Liver (tissue), 9 donors: ENCODE data around the gene TLL2. TPM values are rescaled to one million over a fixed set of nuclear protein-coding genes. Genes with fewer than 3 reads are reported as not detected.

ENCODE experiments used
- DNase-seq: peaks from one replicate; pipeline ENCODE4 v3.0.0-alpha.2; 2017; ENCODE audit warnings: low spot score
- H3K27ac ChIP-seq, 2 donors: one replicate each; pipeline ENCODE4 v1.7.0; 2013; ENCODE audit warnings: inconsistent platforms in 2 of 2, low read length in 2 of 2, control low read depth in 1 of 2, low read depth in 1 of 2, mild to moderate bottlenecking in 1 of 2
- H3K27me3 ChIP-seq, 4 donors: one replicate each; pipeline versions ENCODE4 v1.6.1 to v1.7.0; 2013; ENCODE audit warnings: low read length in 3 of 4, inconsistent platforms in 1 of 4, mild to moderate bottlenecking in 1 of 4, moderate library complexity in 1 of 4; ENCODE audit not compliant: control insufficient read depth in 4 of 4, insufficient read depth in 4 of 4
- H3K36me3 ChIP-seq, 4 donors: one replicate each; pipeline versions ENCODE4 v1.6.1 to v1.7.0; 2013; ENCODE audit warnings: low read length in 3 of 4, mild to moderate bottlenecking in 3 of 4, low read depth in 1 of 4, moderate library complexity in 1 of 4; ENCODE audit not compliant: control insufficient read depth in 4 of 4, insufficient read depth in 3 of 4
- H3K4me1 ChIP-seq, 4 donors: one replicate each; pipeline versions ENCODE4 v1.6.1 to v1.7.0; 2013; ENCODE audit warnings: low read length in 3 of 4, mild to moderate bottlenecking in 3 of 4, moderate library complexity in 1 of 4; ENCODE audit not compliant: control insufficient read depth in 4 of 4, insufficient read depth in 4 of 4
- H3K4me3 ChIP-seq, 3 donors: one replicate each; pipeline versions ENCODE4 v1.6.1 to v1.7.0; 2013; ENCODE audit warnings: low read length in 3 of 3, control low read depth in 1 of 3, low read depth in 1 of 3, mild to moderate bottlenecking in 1 of 3
- H3K9ac ChIP-seq, 2 donors: one replicate each; pipeline ENCODE4 v1.7.0; 2013; ENCODE audit warnings: low read length in 2 of 2, mild to moderate bottlenecking in 2 of 2, moderate library complexity in 2 of 2, control low read depth in 1 of 2, low read depth in 1 of 2
- H3K9me3 ChIP-seq, 4 donors: one replicate each; pipeline versions ENCODE4 v1.6.1 to v1.7.0; 2013; ENCODE audit warnings: low read length in 3 of 4; ENCODE audit not compliant: control insufficient read depth in 4 of 4
- ATF3 ChIP-seq: IDR thresholded peaks from 2 replicates; pipeline ENCODE4 v1.6.1; 2016; ENCODE audit warnings: antibody characterized with exemption
- CTCF ChIP-seq: fragments of 150-350 bp; IDR thresholded peaks from 2 replicates; pipeline ENCODE4 v1.5.1; 2017; ENCODE audit warnings: improper control_type of control experiment, low read depth, low read length; ENCODE audit not compliant: missing input control
- FOXA1 ChIP-seq: IDR thresholded peaks from 2 replicates; pipeline ENCODE4 v1.6.1; 2016; ENCODE audit warnings: antibody characterized with exemption
- GABPA ChIP-seq, 2 donors: IDR thresholded peaks in 1 of 2; conservative IDR thresholded peaks in 1 of 2; 2 replicates each; pipeline ENCODE4 v1.6.1; 2016; ENCODE audit warnings: antibody characterized with exemption in 2 of 2, mild to moderate bottlenecking in 1 of 2, moderate library complexity in 1 of 2
- HNF4A ChIP-seq, 2 donors: conservative IDR thresholded peaks; 2 replicates each; pipeline ENCODE4 v1.6.1; 2016; ENCODE audit warnings: antibody characterized with exemption in 2 of 2, mild to moderate bottlenecking in 2 of 2
- HNF4G ChIP-seq: IDR thresholded peaks from 2 replicates; pipeline ENCODE4 v1.6.1; 2016; ENCODE audit warnings: antibody characterized with exemption
- JUND ChIP-seq, 2 donors: IDR thresholded peaks; 2 replicates each; pipeline ENCODE4 v1.6.1; 2016; ENCODE audit warnings: antibody characterized with exemption in 2 of 2
- MAX ChIP-seq: IDR thresholded peaks from 2 replicates; pipeline ENCODE4 v1.6.1; 2016; ENCODE audit warnings: antibody characterized with exemption
- NR2F2 ChIP-seq: IDR thresholded peaks from 2 replicates; pipeline ENCODE4 v1.6.1; 2016; ENCODE audit warnings: antibody characterized with exemption
- RAD21 ChIP-seq, 2 donors: IDR thresholded peaks; 2 replicates each; pipeline ENCODE4 v1.6.1; 2016; ENCODE audit warnings: antibody characterized with exemption in 2 of 2, mild to moderate bottlenecking in 2 of 2
- RXRA ChIP-seq, 2 donors: IDR thresholded peaks; 2 replicates each; pipeline ENCODE4 v1.6.1; 2017 to 2018; ENCODE audit warnings: antibody characterized with exemption in 2 of 2, mild to moderate bottlenecking in 1 of 2
- YY1 ChIP-seq: IDR thresholded peaks from 2 replicates; pipeline ENCODE4 v1.6.1; 2016; ENCODE audit warnings: antibody characterized with exemption, mild to moderate bottlenecking
- ZBTB33 ChIP-seq: IDR thresholded peaks from 2 replicates; pipeline ENCODE4 v1.6.1; 2016; ENCODE audit warnings: antibody characterized with exemption
- WGBS: extraction: QIAGEN DNeasy Blood & Tissue Kit; methylation state at CpG from one replicate; pipeline ENCODE4 v1.1.7; 2013; 5-methylcytosine and 5-hydroxymethylcytosine counted together
- polyA plus RNA-seq, 2 donors: library from polyadenylated mRNA; stranded (reverse) in 1 of 2; unstranded in 1 of 2; fragments of 200-250 nt in 1 of 2; fragments of >200 nt in 1 of 2; fragmentation: Nextera tagmentation in 1 of 2; extraction: Ambion mirVana in 1 of 2; gene quantifications; one replicate each; pipeline versions ENCODE4 v1.2.1 to v1.2.3, GENCODE V29; 2013 to 2015
- total RNA-seq, 2 donors: library from RNA; depleted of rRNA; stranded (reverse); fragments of >200 nt; gene quantifications; one replicate each; pipeline ENCODE4 v1.2.3, GENCODE V29; 2014
- donor health status: healthy.
- donor health status: healthy.
- donor health status: healthy.
- donor health status: healthy.
- donor health status: healthy.

TLL2 gene
- total and polyA plus RNA-seq, 4 donors: 0.06 to 0.19 (median 0.08) TPM; not detected in 1

- Histone ChIP-seq H3K27me3 (no peaks in the 10 kb centered on the region), H3K9me3 (peaks cover 0 to under 1% (median 0%) of the 10 kb centered on the region in 4 donors), H3K4me3 (no peak overlapping the region), H3K4me1 (no peaks in the 10 kb centered on the region), H3K36me3 (no peaks in the 10 kb centered on the region), H3K27ac (no peak overlapping the region), H3K9ac (no peak overlapping the region)
- TF ChIP-seq HNF4G: no peak
- TF ChIP-seq MAX: no peak
- no peak for TF ChIP-seq HNF4A (conservative IDR thresholded peaks at IDR 0.05)
- no peak for TF ChIP-seq JUND (IDR thresholded peaks at IDR 0.05)
- TF ChIP-seq FOXA1: no peak
- TF ChIP-seq NR2F2: no peak
- no peak for TF ChIP-seq CTCF
- TF ChIP-seq ZBTB33: no peak
- no peak for TF ChIP-seq YY1
- no peak for TF ChIP-seq GABPA (IDR thresholded peaks at IDR 0.05 in 1 of 2, conservative IDR thresholded peaks at IDR 0.05 in 1 of 2)
- no peak for TF ChIP-seq ATF3
- 81% methylated on average over 2 of the region's 2 CpGs for WGBS
- DNase-seq: no peak
These were observed 74.0 kb downstream of the TLL2 start for GRCh38 chr10:96439725-96440124.

- TF ChIP-seq HNF4A (conservative IDR thresholded peaks at IDR 0.05): no peak
- no peak for TF ChIP-seq RAD21 (IDR thresholded peaks at IDR 0.05)
- no peak for TF ChIP-seq RXRA (IDR thresholded peaks at IDR 0.05)
- H3K9me3 ChIP-seq: peaks cover 0 to 5% (median 0%) of the 10 kb centered on the region in 4 donors
- no peak overlapping the region for H3K9ac ChIP-seq
- DNase-seq: no peak
- no peak overlapping the region for H3K4me3 ChIP-seq
- no peaks in the 10 kb centered on the region for H3K27me3 ChIP-seq
- H3K36me3 ChIP-seq: no peaks in the 10 kb centered on the region
- no peaks in the 10 kb centered on the region for H3K4me1 ChIP-seq
- H3K27ac ChIP-seq: no peak overlapping the region
These were observed 77.7 kb downstream of the TLL2 start for GRCh38 chr10:96436035-96436434.

- Histone ChIP-seq H3K4me1 (no peaks in the 10 kb centered on the region), H3K27ac (no peak overlapping the region), H3K9ac (no peak overlapping the region), H3K4me3 (no peak overlapping the region), H3K27me3 (no peaks in the 10 kb centered on the region), H3K9me3 (peaks cover 0 to 5% (median 0%) of the 10 kb centered on the region in 4 donors), H3K36me3 (no peaks in the 10 kb centered on the region)
- DNase-seq: no peak
- WGBS: 82% methylated on average over 15 of the region's 15 CpGs
- no peak for TF ChIP-seq RXRA (IDR thresholded peaks at IDR 0.05)
- TF ChIP-seq GABPA (IDR thresholded peaks at IDR 0.05 in 1 of 2, conservative IDR thresholded peaks at IDR 0.05 in 1 of 2): no peak
These were observed 82.3 kb downstream of the TLL2 start for GRCh38 chr10:96431211-96431970.
